Thoracic aorta (tissue), 2 donors: ENCODE data around the gene GRM8. TPM values are rescaled to one million over a fixed set of nuclear protein-coding genes. Genes with fewer than 3 reads are reported as not detected.

Experiments used
- ATAC-seq: fragments of 150-250 bp; one replicate; pipeline ENCODE4 v1.8.0; 2017; ENCODE audit warnings: low read depth; ENCODE audit not compliant: insufficient number of reproducible peaks, low FRiP score
- DNase-seq: peaks from one replicate; pipeline ENCODE4 v3.0.0-alpha.2; 2020; ENCODE audit warnings: low spot score
- H3K27ac ChIP-seq, 2 donors: fragments of 200-600 bp; sonication (generic); 1 replicate in 1 of 2; 2 replicates in 1 of 2; pipeline ENCODE4 v1.5.1; 2016; ENCODE audit warnings: mild to moderate bottlenecking in 2 of 2, moderate library complexity in 2 of 2
- H3K27me3 ChIP-seq: fragments of 200-600 bp; sonication (generic); replicated peaks from 2 replicates; pipeline ENCODE4 v1.6.0; 2016; ENCODE audit warnings: mild to moderate bottlenecking; ENCODE audit not compliant: insufficient read depth
- H3K36me3 ChIP-seq: fragments of 200-600 bp; sonication (generic); one replicate; pipeline ENCODE4 v1.5.1; 2016
- H3K4me1 ChIP-seq, 2 donors: fragments of 200-600 bp; sonication (generic); 1 replicate in 1 of 2; 2 replicates in 1 of 2; pipeline versions ENCODE4 v1.5.1 to v1.6.0; 2016; ENCODE audit warnings: low read depth in 2 of 2, mild to moderate bottlenecking in 1 of 2; ENCODE audit not compliant: control insufficient read depth in 1 of 2
- H3K4me3 ChIP-seq: fragments of 200-600 bp; sonication (generic); 2 replicates; pipeline ENCODE4 v1.5.1; 2016; ENCODE audit warnings: mild to moderate bottlenecking
- H3K9me3 ChIP-seq: fragments of 200-600 bp; sonication (generic); 2 replicates; pipeline ENCODE4 v1.5.1; 2016
- total RNA-seq, 2 donors: library from RNA; depleted of rRNA; stranded (reverse); fragments of >200 nt; gene quantifications; one replicate each; pipeline versions ENCODE4 v1.1.0 to v1.2.3, GENCODE V29; 2016
- TF ChIP-seq, protein P1 (sequence below): fragments of 200-600 bp; sonication (generic); IDR thresholded peaks from one replicate; pipeline ENCODE4 v1.5.1; 2019; ENCODE audit warnings: antibody characterized with exemption

Gene GRM8
- total RNA-seq, 2 donors from 2014 or later, result not detected

DNA sequence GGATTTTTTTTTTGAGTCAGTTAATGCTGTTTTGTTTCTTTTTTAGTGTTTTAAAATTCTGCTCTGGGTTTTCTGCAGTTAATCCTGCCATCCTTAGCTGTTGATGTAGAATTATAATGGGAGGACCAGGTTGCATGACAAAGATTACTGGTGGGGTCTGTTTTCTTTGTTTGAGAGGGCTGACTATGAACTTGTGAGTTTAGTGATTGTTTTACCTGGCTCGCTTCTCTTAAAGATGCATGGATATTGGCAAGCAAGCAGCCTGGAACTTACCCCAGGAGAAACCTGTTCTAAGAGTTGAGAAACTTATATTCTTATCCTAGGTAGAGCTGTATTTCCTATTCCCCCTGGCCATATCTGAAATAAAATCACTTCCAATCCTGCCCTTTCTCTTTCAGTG, 727.8 kb downstream of the GRM8 start:
- TF ChIP-seq, protein P1, sequence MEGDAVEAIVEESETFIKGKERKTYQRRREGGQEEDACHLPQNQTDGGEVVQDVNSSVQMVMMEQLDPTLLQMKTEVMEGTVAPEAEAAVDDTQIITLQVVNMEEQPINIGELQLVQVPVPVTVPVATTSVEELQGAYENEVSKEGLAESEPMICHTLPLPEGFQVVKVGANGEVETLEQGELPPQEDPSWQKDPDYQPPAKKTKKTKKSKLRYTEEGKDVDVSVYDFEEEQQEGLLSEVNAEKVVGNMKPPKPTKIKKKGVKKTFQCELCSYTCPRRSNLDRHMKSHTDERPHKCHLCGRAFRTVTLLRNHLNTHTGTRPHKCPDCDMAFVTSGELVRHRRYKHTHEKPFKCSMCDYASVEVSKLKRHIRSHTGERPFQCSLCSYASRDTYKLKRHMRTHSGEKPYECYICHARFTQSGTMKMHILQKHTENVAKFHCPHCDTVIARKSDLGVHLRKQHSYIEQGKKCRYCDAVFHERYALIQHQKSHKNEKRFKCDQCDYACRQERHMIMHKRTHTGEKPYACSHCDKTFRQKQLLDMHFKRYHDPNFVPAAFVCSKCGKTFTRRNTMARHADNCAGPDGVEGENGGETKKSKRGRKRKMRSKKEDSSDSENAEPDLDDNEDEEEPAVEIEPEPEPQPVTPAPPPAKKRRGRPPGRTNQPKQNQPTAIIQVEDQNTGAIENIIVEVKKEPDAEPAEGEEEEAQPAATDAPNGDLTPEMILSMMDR, result no peak
- ATAC-seq (no peak), DNase-seq (no peak)
- no peak overlapping the region for H3K27ac ChIP-seq
- H3K27me3 ChIP-seq, result no peaks in the 10 kb centered on the region
- H3K4me3 ChIP-seq, result no peak overlapping the region
- H3K9me3 ChIP-seq, result no peaks in the 10 kb centered on the region
- H3K4me1 ChIP-seq, result no peaks in the 10 kb centered on the region
- no peaks in the 10 kb centered on the region for H3K36me3 ChIP-seq

GRCh38 chr7:126511046-126511445, 741.7 kb downstream of the GRM8 start:
- H3K9me3 ChIP-seq, result no peaks in the 10 kb centered on the region
- no peaks in the 10 kb centered on the region for H3K4me1 ChIP-seq
- no peak overlapping the region for H3K27ac ChIP-seq
- ATAC-seq, result no peak
- DNase-seq, result no peak
- no peak overlapping the region for H3K4me3 ChIP-seq
- H3K36me3 ChIP-seq, result no peaks in the 10 kb centered on the region
- TF ChIP-seq, protein P1, result no peak
- H3K27me3 ChIP-seq, result no peaks in the 10 kb centered on the region

DNA sequence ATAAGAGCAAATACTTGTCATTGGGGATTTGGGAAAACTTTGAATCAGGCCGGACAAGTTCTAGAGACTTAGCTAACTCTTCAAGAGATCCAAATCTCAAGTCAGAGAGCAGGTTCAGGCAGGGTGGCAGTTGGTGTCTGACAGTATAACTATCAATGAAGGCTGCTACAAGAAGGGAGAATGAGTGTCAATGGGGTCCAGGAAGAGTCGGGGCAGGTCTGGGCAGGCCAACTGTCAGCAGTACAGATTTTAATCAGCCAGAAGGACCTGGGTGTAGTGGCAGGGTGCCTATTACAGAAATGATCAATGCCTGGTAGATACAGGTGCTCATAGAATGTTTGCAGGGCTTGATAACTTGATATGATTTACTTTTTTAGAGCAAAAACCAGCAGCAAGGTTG, 751.1 kb downstream of the GRM8 start:
- DNase-seq, result no peak
- Histone ChIP-seq H3K36me3 (no peaks in the 10 kb centered on the region), H3K27me3 (no peaks in the 10 kb centered on the region), H3K4me3 (no peak overlapping the region), H3K4me1 (no peaks in the 10 kb centered on the region), H3K9me3 (no peaks in the 10 kb centered on the region), H3K27ac (no peak overlapping the region)
- no peak for ATAC-seq
- TF ChIP-seq, protein P1, result no peak

- DNase-seq (no peak), ATAC-seq (no peak)
- no peaks in the 10 kb centered on the region for H3K36me3 ChIP-seq
- H3K27ac ChIP-seq, result no peak overlapping the region
- H3K4me3 ChIP-seq, result no peak overlapping the region
- no peaks in the 10 kb centered on the region for H3K27me3 ChIP-seq
- no peaks in the 10 kb centered on the region for H3K9me3 ChIP-seq
- no peaks in the 10 kb centered on the region for H3K4me1 ChIP-seq
- TF ChIP-seq, protein P1, result no peak
Measured at GRCh38 chr7:126499481-126499880, 753.3 kb downstream of the GRM8 start.

DNA sequence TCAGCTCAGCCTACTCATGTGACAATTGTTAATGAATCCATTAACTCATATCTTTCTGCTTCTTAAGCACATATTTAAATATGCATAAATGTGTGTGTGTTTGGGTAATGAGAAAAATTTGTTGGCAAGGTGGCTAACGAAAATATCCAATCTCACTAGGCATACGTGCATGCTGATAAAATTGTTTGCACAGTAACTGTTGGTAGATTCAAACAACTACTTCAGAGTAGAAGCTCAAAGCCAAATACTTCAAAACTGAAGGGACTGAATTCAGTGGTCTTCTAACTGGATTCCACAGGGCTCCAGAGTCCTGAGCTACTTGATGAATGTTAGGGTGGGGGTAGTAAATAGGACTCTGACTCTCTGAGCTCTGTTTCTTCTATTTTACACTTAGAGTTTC, 757.0 kb downstream of the GRM8 start:
- DNase-seq, result no peak
- no peak for ATAC-seq
- no peaks in the 10 kb centered on the region for H3K27me3 ChIP-seq
- H3K27ac ChIP-seq, result no peak overlapping the region
- H3K4me1 ChIP-seq, result no peaks in the 10 kb centered on the region
- no peak overlapping the region for H3K4me3 ChIP-seq
- no peaks in the 10 kb centered on the region for H3K36me3 ChIP-seq
- H3K9me3 ChIP-seq, result no peaks in the 10 kb centered on the region
- TF ChIP-seq, protein P1, result no peak
